ENCODE data around the gene TBC1D3B. TPM values are rescaled to one million over a fixed set of nuclear protein-coding genes. Genes with fewer than 3 reads are reported as not detected.

TBC1D3B gene
- total and polyA plus RNA-seq, 2 donors (not counting 3 experiments of a cell fraction or from before 2014, with no cell fraction given) = 0.81 to 3.3 TPM

- Histone ChIP-seq H3K27ac (ENCODE audit: insufficient read depth, low read depth, low read length) (no peak overlapping the region), H4K20me1 (replicated peaks; ENCODE audit: control insufficient read depth, extremely low read depth, insufficient read depth, low read length) (no peaks in the 10 kb centered on the region), H2AFZ (ENCODE audit: low read depth, low read length) (no peak overlapping the region), H3K4me2 (ENCODE audit: insufficient read depth, low read length) (no peak overlapping the region), H3K9me3 (replicated peaks; ENCODE audit: control insufficient read depth, insufficient read depth, low read length) (no peaks in the 10 kb centered on the region), H3K4me1 (ENCODE audit: control insufficient read depth, extremely low read depth, insufficient read depth, low read length) (no peaks in the 10 kb centered on the region), H3K27me3 (ENCODE audit: control insufficient read depth in 2 of 2, insufficient read depth in 2 of 2, low read length in 2 of 2) (no peaks in the 10 kb centered on the region), H3K79me2 (ENCODE audit: control insufficient read depth, insufficient read depth, low read length) (no peaks in the 10 kb centered on the region), H3K9ac (replicated peaks; ENCODE audit: extremely low read depth, insufficient read depth, low read length) (no peak overlapping the region), H3K9me1 (replicated peaks; ENCODE audit: control insufficient read depth, extremely low read depth, insufficient read depth, low read length) (no peaks in the 10 kb centered on the region), H3K36me3 (ENCODE audit: control insufficient read depth in 2 of 2, extremely low read depth in 1 of 2, insufficient read depth in 2 of 2, low read length in 2 of 2) (no peaks in the 10 kb centered on the region), H3K4me3 (replicated peaks in 1 of 3; ENCODE audit: insufficient read depth in 1 of 3, low read depth in 1 of 3, low read length in 3 of 3) (no peak overlapping the region)
- dilution Hi-C loops (cut with MboI; ENCODE audit: extremely low pct_ligation_motif_present, low sequenced_read_pairs) (no loop called here), intact Hi-C loops (cut with micrococcal nuclease) (no loop called here)
- CTCF ChIA-PET = no interaction called here
- BruUV-seq (replicated peaks) = no TSS peak
- POLR2A ChIA-PET = no interaction called here
- TF ChIP-seq EZH2 (IDR thresholded peaks at IDR 0.05; ENCODE audit: borderline replicate concordance, low read depth, low read length, severe bottlenecking) (no peak), FOS (IDR thresholded peaks at IDR 0.05; ENCODE audit: borderline replicate concordance, insufficient read depth, low read length) (no peak), JUN (IDR thresholded peaks at IDR 0.05; ENCODE audit: borderline replicate concordance, insufficient read depth, insufficient read length, low read depth) (no peak), MAX (IDR thresholded peaks at IDR 0.05; ENCODE audit: insufficient read depth, insufficient read length) (no peak), POLR2A (IDR thresholded peaks at IDR 0.05; ENCODE audit: low read depth, low read length) (no peak), MYC (IDR thresholded peaks at IDR 0.05; ENCODE audit: low read depth, low read length) (no peak), POLR2AphosphoS5 (IDR thresholded peaks at IDR 0.05; ENCODE audit: insufficient read depth, low read depth, low read length) (no peak), GATA2 (IDR thresholded peaks at IDR 0.05; ENCODE audit: insufficient read depth, insufficient read length, low read depth, low read length) (no peak)
- TF ChIP-seq, protein P1, sequence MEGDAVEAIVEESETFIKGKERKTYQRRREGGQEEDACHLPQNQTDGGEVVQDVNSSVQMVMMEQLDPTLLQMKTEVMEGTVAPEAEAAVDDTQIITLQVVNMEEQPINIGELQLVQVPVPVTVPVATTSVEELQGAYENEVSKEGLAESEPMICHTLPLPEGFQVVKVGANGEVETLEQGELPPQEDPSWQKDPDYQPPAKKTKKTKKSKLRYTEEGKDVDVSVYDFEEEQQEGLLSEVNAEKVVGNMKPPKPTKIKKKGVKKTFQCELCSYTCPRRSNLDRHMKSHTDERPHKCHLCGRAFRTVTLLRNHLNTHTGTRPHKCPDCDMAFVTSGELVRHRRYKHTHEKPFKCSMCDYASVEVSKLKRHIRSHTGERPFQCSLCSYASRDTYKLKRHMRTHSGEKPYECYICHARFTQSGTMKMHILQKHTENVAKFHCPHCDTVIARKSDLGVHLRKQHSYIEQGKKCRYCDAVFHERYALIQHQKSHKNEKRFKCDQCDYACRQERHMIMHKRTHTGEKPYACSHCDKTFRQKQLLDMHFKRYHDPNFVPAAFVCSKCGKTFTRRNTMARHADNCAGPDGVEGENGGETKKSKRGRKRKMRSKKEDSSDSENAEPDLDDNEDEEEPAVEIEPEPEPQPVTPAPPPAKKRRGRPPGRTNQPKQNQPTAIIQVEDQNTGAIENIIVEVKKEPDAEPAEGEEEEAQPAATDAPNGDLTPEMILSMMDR (IDR thresholded peaks at IDR 0.05; ENCODE audit: extremely low read depth in 1 of 2, insufficient read depth in 1 of 2, low read depth in 1 of 2, low read length in 2 of 2) = no peak
- DNase-seq (ENCODE audit: low read depth, low spot score) (no peak), FAIRE-seq (no peak)
Observed at GRCh38 chr17:36214918-36215317, 38.5 kb upstream of the TBC1D3B start.

Data from endothelial cell of umbilical vein (primary cell).